HepG2 (cell line): Measurements from ENCODE around the gene PFKFB4. TPM values are rescaled to one million over a fixed set of nuclear protein-coding genes. Genes with fewer than 3 reads are reported as not detected.

ENCODE experiments used
- EP300 ChIP-seq, 3 experiments: sonication (generic) in 1 of 3; formaldehyde crosslinking in 1 of 3; IDR thresholded peaks; 2 replicates each; pipeline versions ENCODE4 v1.5.1 to v1.6.1; 2011 to 2020; ENCODE audit warnings: low read depth in 2 of 3, low read length in 2 of 3, borderline replicate concordance in 1 of 3, improper control_type of control experiment in 1 of 3, mild to moderate bottlenecking in 1 of 3, missing genetic modification reagents in 1 of 3, moderate library complexity in 1 of 3
- ETS1 ChIP-seq: sonication (generic); formaldehyde crosslinking; IDR thresholded peaks from 2 replicates; pipeline ENCODE4 v1.4.0; 2020; ENCODE audit warnings: missing genetic modification reagents
- PAXIP1 ChIP-seq: sonication (generic); formaldehyde crosslinking; conservative IDR thresholded peaks from 2 replicates; pipeline ENCODE4 v1.4.0; 2020; ENCODE audit warnings: mild to moderate bottlenecking, missing genetic modification reagents, moderate library complexity
- RFX1 ChIP-seq: fragments of 450-650 bp; IDR thresholded peaks from 2 replicates; pipeline ENCODE4 v1.6.1; 2017
- TERF1 ChIP-seq: sonication (generic); formaldehyde crosslinking; IDR thresholded peaks from 2 replicates; pipeline ENCODE4 v1.8.0; 2022; ENCODE audit warnings: mild to moderate bottlenecking, missing genetic modification reagents, moderate library complexity
- ZBTB8A ChIP-seq: sonication (generic); formaldehyde crosslinking; IDR thresholded peaks from 2 replicates; pipeline ENCODE4 v1.4.0; 2020; ENCODE audit warnings: mild to moderate bottlenecking, low read depth, missing genetic modification reagents, borderline replicate concordance
- ZFP90 ChIP-seq: sonication (generic); formaldehyde crosslinking; IDR thresholded peaks from 2 replicates; pipeline ENCODE4 v1.8.0; 2022; ENCODE audit warnings: missing genetic modification reagents, mild to moderate bottlenecking, inconsistent platforms, borderline replicate concordance
- ZNF180 ChIP-seq: sonication (generic); formaldehyde crosslinking; IDR thresholded peaks from 2 replicates; pipeline ENCODE4 v1.4.0; 2020; ENCODE audit warnings: low read depth, missing genetic modification reagents, borderline replicate concordance
- ZNF263 ChIP-seq: sonication (generic); formaldehyde crosslinking; IDR thresholded peaks from 2 replicates; pipeline ENCODE4 v1.4.0; 2020; ENCODE audit warnings: missing genetic modification reagents
- ZNF704 ChIP-seq: sonication (generic); formaldehyde crosslinking; IDR thresholded peaks from 2 replicates; pipeline ENCODE4 v1.8.1; 2023; ENCODE audit warnings: mild to moderate bottlenecking, inconsistent platforms, moderate library complexity, missing genetic modification reagents, borderline replicate concordance
- polyA plus RNA-seq, 8 experiments: library from polyadenylated mRNA; depleted of rRNA in 3 of 8; stranded (reverse) in 7 of 8; unstranded in 1 of 8; fragments of >200 nt; fragmentation: Illumina TruSeq in 4 of 8; extraction: Trizol in 4 of 8; gene quantifications; 2 replicates each; pipeline versions ENCODE4 v1.2.1 to v1.2.3, GENCODE V29; 2011 to 2016; ENCODE audit warnings: low read depth in 4 of 8, missing spikeins in 1 of 8, mixed read lengths in 1 of 8; ENCODE audit not compliant: insufficient read depth in 1 of 8
- total RNA-seq, 5 experiments: library from RNA; depleted of rRNA; stranded (reverse); fragments of >200 nt; fragmentation: Illumina TruSeq; extraction: Trizol; gene quantifications; 2 replicates each; pipeline ENCODE4 v1.2.3, GENCODE V29; 2016; ENCODE audit warnings: low read depth in 1 of 5

Gene PFKFB4
- total and polyA plus RNA-seq, 2 of the 13 experiments (the other 11 are each of a cell fraction or from before 2014, with no cell fraction given): 7.1 to 103 TPM

- no peak for TF ChIP-seq ZNF263 (CRISPR knock-in tag)
- no peak for TF ChIP-seq TERF1 (CRISPR knock-in tag)
- no peak for TF ChIP-seq ZNF180 (CRISPR knock-in tag)
- no peak for TF ChIP-seq ZFP90
- no peak for TF ChIP-seq RFX1
- peak; percentile 36; the same call in 1 of the 2 replicates for TF ChIP-seq PAXIP1 (CRISPR knock-in tag)
- TF ChIP-seq ZNF704: no peak
- no peak for TF ChIP-seq ETS1 (CRISPR knock-in tag)
- TF ChIP-seq ZBTB8A (CRISPR knock-in tag): no peak
- TF ChIP-seq EP300 (IDR thresholded peaks at IDR 0.05; ENCODE audit: low read depth in 2 of 2, low read length in 2 of 2): peak in 1 of 2 experiments; percentile 23; a peak in 1 of 4 replicates
- no peak for TF ChIP-seq EP300 (CRISPR knock-in tag; IDR thresholded peaks at IDR 0.05; ENCODE audit: borderline replicate concordance)
Measured at GRCh38 chr3:48572517-48572916, 15.9 kb upstream of the PFKFB4 start (continued).
